ENCODE results near the gene ZG16B. TPM values are rescaled to one million over a fixed set of nuclear protein-coding genes. Genes with fewer than 3 reads are reported as not detected.

The ZG16B gene, protein sequence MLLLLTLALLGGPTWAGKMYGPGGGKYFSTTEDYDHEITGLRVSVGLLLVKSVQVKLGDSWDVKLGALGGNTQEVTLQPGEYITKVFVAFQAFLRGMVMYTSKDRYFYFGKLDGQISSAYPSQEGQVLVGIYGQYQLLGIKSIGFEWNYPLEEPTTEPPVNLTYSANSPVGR
- polyA plus RNA-seq (2013) = not detected in 2 replicates

DNA sequence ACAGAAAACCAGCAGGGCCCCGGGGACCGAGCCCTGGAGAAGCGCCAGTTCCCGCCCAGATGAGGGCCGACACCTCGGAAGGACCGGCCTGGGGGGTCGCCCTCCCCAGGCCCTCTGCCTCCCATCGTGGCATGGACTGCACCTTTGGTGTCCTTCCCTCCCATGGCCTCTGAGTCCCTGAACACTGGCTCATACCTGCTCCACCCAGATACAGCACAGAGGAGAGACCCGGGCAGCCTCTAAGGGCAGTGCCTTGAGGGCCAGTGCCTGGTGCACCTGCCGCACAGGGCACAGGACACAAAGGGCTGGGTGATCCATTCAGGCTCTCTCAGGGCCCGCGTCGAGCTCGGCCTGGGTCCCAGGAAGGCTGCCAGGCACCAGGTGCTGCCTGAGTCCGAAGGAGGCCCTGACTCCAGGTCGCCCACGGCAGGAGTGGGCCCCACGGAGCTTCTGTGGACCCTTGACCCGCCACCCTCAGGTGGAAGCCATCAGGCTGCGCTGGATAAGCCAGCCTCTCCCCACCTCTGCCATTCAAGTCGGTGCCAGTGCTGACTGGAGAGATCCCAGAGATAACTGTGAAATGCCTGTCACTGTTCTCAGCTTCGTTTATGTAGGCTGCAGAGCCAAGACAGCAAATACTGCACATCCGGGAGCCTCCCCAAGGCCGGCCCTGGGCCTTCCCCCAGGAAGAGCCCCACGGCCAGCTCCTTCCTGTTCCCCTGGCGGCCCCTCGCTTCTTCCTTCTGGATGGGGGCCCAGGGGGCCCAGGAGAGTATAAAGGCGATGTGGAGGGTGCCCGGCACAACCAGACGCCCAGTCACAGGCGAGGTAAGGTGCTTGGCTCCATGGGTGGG, at the start of gene ZG16B:
TSS of gene ZG16B (plus strand) at position 803 of the 854 bp plus-strand sequence. CDS start 139 bp downstream, outside the sequence.
- Histone ChIP-seq H3K14ac (ENCODE audit: low read length) (no peak within 1 kb of the TSS), H3K9me3 (ENCODE audit: insufficient read depth, low read depth, low read length) (no peaks in the 10 kb centered on the region), H3K4me2 (ENCODE audit: low read length) (no peak within 1 kb of the TSS), H3K18ac (ENCODE audit: low read length) (no peak within 1 kb of the TSS), H4K91ac (ENCODE audit: low read depth, low read length) (no peak within 1 kb of the TSS), H2AK5ac (ENCODE audit: low read length) (no peak within 1 kb of the TSS), H3K27ac (ENCODE audit: low read depth, low read length) (no peak within 1 kb of the TSS), H3K79me2 (ENCODE audit: control insufficient read depth, insufficient read depth, low read length, poor library complexity) (no peaks in the 10 kb centered on the region), H3K4me3 (ENCODE audit: low read depth, low read length) (no peak within 1 kb of the TSS), H3K27me3 (ENCODE audit: insufficient read depth, low read length) (no peaks in the 10 kb centered on the region), H3K79me1 (ENCODE audit: low read length) (no peaks in the 10 kb centered on the region), H3K4ac (ENCODE audit: low read depth, low read length) (no peak within 1 kb of the TSS), H4K12ac (ENCODE audit: low read depth, low read length) (no peak within 1 kb of the TSS), H3K36me3 (ENCODE audit: control insufficient read depth in 1 of 2, insufficient read depth in 2 of 2, low read length in 2 of 2) (no peaks in the 10 kb centered on the region), H2BK12ac (ENCODE audit: low read length) (no peak within 1 kb of the TSS), H3K9ac (ENCODE audit: low read length) (no peak within 1 kb of the TSS), H2AFZ (ENCODE audit: insufficient read depth, low read length, poor library complexity) (no peak within 1 kb of the TSS), H2BK120ac (ENCODE audit: insufficient read depth, low read length, poor library complexity) (no peak within 1 kb of the TSS), H2BK5ac (ENCODE audit: low read depth, low read length, poor library complexity) (no peak within 1 kb of the TSS), H3K23ac (ENCODE audit: low read length) (no peak within 1 kb of the TSS), H4K8ac (ENCODE audit: low read depth, low read length) (no peak within 1 kb of the TSS), H3K4me1 (ENCODE audit: control insufficient read depth in 1 of 2, insufficient read depth in 2 of 2, low read length in 2 of 2) (no peaks in the 10 kb centered on the region)
- WGBS (ENCODE audit: extremely low coverage, insufficient coverage, insufficient read length) = no CpG with 5 or more reads among the region's 32 CpGs
- peak; percentile 37 to 63 for DNase-seq

DNA sequence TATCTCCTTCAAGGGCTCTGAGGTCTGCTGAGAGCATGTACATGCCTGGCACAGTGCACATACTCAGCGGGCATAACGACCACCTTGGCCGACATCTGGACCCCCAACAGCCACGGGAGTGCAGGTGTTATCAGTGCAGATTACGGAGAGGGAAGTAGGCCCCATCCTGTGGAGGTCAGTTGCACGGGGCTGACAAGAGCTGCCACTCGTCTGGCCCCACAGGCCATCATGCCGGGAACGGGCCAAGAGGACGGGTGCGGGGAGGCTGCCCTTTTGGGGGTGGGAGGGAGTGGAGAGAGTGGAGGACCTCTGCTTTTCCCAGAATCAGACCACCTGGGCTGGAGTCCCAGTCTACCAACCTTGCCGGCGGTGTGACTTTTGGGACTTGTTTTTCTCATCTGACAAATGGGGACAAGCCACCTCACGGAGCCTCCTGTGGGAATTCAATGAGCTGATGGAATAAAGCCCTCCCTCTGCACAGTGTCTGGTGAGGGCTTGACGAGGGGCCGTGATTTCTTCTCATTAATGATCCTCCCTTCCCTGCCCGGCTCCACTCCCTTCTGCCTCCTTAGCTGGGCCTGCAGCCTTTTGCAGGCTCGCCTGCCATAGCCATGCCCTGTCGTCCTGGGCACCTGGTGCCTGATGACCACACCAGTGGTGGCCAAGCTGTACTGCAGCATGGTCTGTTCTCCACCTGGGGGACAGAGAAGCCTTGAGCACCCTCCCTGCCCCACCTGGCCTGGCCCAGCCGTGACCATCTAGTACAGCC, 47.3 kb upstream of the ZG16B start:
- no peak overlapping the region for H2AK5ac ChIP-seq (ENCODE audit: low read length)
- no peak overlapping the region for H3K9ac ChIP-seq (ENCODE audit: low read length)
- H3K4ac ChIP-seq (ENCODE audit: low read depth, low read length) = no peak overlapping the region
- no CpG with 5 or more reads among the region's 20 CpGs for WGBS (ENCODE audit: extremely low coverage, insufficient coverage, insufficient read length)
- no peak overlapping the region for H2BK5ac ChIP-seq (ENCODE audit: low read depth, low read length, poor library complexity)
- no peaks in the 10 kb centered on the region for H3K9me3 ChIP-seq (ENCODE audit: insufficient read depth, low read depth, low read length)
- no peaks in the 10 kb centered on the region for H3K36me3 ChIP-seq (ENCODE audit: control insufficient read depth in 1 of 2, insufficient read depth in 2 of 2, low read length in 2 of 2)
- no peak overlapping the region for H4K8ac ChIP-seq (ENCODE audit: low read depth, low read length)
- H3K27me3 ChIP-seq (ENCODE audit: insufficient read depth, low read length) = no peaks in the 10 kb centered on the region
- H3K18ac ChIP-seq (ENCODE audit: low read length) = no peak overlapping the region
- H2BK120ac ChIP-seq (ENCODE audit: insufficient read depth, low read length, poor library complexity) = no peak overlapping the region
- no peak overlapping the region for H3K14ac ChIP-seq (ENCODE audit: low read length)
- no peak overlapping the region for H2AFZ ChIP-seq (ENCODE audit: insufficient read depth, low read length, poor library complexity)
- no peak for DNase-seq
- H3K79me1 ChIP-seq (ENCODE audit: low read length) = peaks cover 4% of the 10 kb centered on the region
- no peak overlapping the region for H3K27ac ChIP-seq (ENCODE audit: low read depth, low read length)
- H4K12ac ChIP-seq (ENCODE audit: low read depth, low read length) = no peak overlapping the region
- peaks cover 3% of the 10 kb centered on the region for H3K79me2 ChIP-seq (ENCODE audit: control insufficient read depth, insufficient read depth, low read length, poor library complexity)
- H3K4me2 ChIP-seq (ENCODE audit: low read length) = no peak overlapping the region
- no peak overlapping the region for H4K91ac ChIP-seq (ENCODE audit: low read depth, low read length)
- no peak overlapping the region for H2BK12ac ChIP-seq (ENCODE audit: low read length)
- no peak overlapping the region for H3K23ac ChIP-seq (ENCODE audit: low read length)
- H3K4me1 ChIP-seq (ENCODE audit: control insufficient read depth in 1 of 2, insufficient read depth in 2 of 2, low read length in 2 of 2) = peaks cover 0 to 11% of the 10 kb centered on the region in 2 experiments
- H3K4me3 ChIP-seq (ENCODE audit: low read depth, low read length) = no peak overlapping the region

DNA sequence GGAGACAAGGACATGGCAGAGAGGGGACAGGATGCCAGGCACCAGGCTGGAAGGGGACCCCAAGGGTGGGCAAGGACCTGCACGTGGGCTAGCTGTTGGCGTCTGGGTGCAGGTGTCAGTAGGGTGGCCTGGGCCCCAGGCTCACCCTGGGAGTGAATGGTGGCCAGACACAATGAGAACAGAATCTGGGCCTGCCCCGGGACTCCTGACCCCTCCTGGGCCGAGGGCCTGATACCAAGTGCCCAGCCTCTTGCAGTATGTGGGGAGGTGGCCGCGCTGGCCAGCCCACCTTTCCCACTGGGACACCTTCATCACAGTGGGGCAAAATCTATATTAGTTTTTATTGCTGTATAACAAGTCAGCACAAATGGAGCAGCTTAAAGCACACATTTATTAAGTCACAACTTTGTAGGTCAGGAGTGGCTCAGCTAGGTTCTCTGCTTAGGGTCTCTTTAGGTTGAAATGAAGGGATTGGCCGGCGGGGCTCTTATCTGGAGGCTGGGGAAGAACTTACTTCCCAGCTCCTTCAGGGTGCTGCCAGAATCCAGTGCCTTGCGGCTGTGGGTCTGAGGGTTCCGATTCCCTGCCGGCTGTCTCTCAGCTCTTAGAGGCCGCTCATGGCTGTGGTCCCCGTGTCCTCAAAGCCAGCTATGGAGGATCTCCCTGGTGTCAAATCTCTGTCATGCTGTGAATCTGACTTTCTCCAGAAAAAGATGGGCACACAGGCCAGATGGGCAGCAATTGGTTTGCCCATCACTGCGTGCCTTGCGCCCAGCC, 46.3 kb upstream of the ZG16B start:
- Histone ChIP-seq H4K12ac (ENCODE audit: low read depth, low read length) (no peak overlapping the region), H3K4me2 (ENCODE audit: low read length) (no peak overlapping the region), H3K9ac (ENCODE audit: low read length) (no peak overlapping the region), H3K4ac (ENCODE audit: low read depth, low read length) (no peak overlapping the region), H3K79me1 (ENCODE audit: low read length) (no peaks in the 10 kb centered on the region), H3K79me2 (ENCODE audit: control insufficient read depth, insufficient read depth, low read length, poor library complexity) (no peaks in the 10 kb centered on the region), H3K27me3 (ENCODE audit: insufficient read depth, low read length) (no peaks in the 10 kb centered on the region), H3K18ac (ENCODE audit: low read length) (no peak overlapping the region), H3K9me3 (ENCODE audit: insufficient read depth, low read depth, low read length) (no peaks in the 10 kb centered on the region), H3K4me1 (ENCODE audit: control insufficient read depth in 1 of 2, insufficient read depth in 2 of 2, low read length in 2 of 2) (peaks cover 0 to 2% of the 10 kb centered on the region in 2 experiments), H2BK12ac (ENCODE audit: low read length) (no peak overlapping the region), H2BK5ac (ENCODE audit: low read depth, low read length, poor library complexity) (no peak overlapping the region), H4K91ac (ENCODE audit: low read depth, low read length) (no peak overlapping the region), H3K4me3 (ENCODE audit: low read depth, low read length) (no peak overlapping the region), H3K36me3 (ENCODE audit: control insufficient read depth in 1 of 2, insufficient read depth in 2 of 2, low read length in 2 of 2) (no peaks in the 10 kb centered on the region), H4K8ac (ENCODE audit: low read depth, low read length) (no peak overlapping the region), H3K27ac (ENCODE audit: low read depth, low read length) (no peak overlapping the region), H3K23ac (ENCODE audit: low read length) (no peak overlapping the region), H2BK120ac (ENCODE audit: insufficient read depth, low read length, poor library complexity) (no peak overlapping the region), H3K14ac (ENCODE audit: low read length) (no peak overlapping the region), H2AK5ac (ENCODE audit: low read length) (no peak overlapping the region), H2AFZ (ENCODE audit: insufficient read depth, low read length, poor library complexity) (no peak overlapping the region)
- DNase-seq = no peak
- WGBS (ENCODE audit: extremely low coverage, insufficient coverage, insufficient read length) = no CpG with 5 or more reads among the region's 15 CpGs
